Fibroblast of the conjunctiva (primary cell): ENCODE measurements around the gene GNG4.
A peak's percentile ranks its signal among the peaks of the same experiment; 100 is the strongest.

ENCODE experiments used
- DNase-seq: peaks from one replicate; pipeline ENCODE4 v3.0.0-alpha.2; 2010; ENCODE audit warnings: low read depth

GNG4 gene

GRCh38 chr1:235533476-235534168, 116.0 kb downstream of the GNG4 start:
- DNase-seq, result no peak

DNA sequence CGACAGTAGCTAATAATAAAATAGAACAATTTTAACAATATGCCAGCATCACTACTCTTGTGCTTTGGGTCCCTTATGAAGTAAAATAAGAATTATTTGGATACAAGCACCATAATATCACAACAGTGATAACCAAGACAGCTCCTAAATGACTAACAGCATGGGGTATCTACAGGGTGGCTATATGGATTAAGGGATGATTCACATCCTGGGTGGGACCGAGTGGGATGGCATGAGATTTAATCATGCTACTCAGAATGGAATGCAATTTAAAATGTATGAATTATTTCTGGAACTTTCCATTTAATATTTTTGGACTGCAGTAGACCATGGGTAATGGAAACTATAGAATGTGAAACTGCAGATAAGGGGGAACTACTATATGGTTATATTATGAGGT, 117.2 kb downstream of the GNG4 start:
- DNase-seq, result peak; percentile 29

- DNase-seq, result no peak
Measured at GRCh38 chr1:235527196-235527814, 122.3 kb downstream of the GNG4 start.

DNA sequence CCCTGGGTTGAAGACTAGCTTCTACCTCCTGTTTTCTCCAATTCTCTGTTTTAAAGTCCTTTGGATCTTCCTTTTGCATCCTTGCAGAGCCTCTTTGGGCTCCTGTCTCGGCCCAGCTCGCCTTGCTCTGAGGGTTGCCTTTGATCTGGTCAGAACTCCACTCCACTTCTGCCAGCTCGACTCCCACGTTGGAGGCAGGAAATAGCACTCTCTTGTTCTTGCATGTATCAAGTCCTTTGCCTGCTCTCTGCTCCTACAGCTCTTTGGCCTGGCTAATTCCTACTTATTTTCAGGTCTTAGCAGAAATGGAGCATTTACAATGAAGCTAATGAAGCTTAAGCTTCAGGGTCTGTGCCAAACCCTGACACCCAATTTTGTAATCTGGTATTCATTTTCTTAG, 124.3 kb downstream of the GNG4 start:
- no peak for DNase-seq

- DNase-seq, result no peak
Measured at GRCh38 chr1:235516862-235517446, 132.6 kb downstream of the GNG4 start.

DNA sequence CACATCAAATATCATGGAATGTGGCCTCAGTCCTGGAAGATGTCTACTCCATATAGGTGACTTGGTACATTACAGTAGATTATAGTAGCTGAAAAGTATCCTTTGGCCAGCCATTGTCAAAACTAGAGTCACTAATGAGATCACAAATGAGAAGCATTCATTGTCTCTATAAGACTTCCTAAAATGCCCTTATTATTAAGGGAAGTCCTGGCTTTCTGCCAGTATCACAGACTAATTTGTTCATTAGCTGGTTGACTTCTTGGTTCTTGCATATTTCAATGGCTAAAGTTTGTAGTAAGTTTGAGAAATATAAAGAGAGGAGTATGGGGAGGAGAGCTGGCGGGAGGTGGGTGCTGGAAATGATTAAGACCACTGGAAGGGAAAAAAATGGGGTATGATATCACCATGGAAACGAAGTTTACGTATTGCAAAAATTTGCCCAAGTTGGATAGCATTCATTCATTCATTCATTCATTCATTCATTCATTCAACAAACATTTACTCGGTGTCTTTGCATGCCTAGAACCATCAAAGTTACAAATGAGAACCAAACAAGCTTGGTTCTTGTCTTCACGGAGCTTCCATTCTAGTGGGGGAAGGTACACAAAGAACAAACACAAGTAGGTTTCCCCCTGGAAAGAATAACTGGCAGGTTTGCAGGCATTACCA, 133.6 kb downstream of the GNG4 start:
- no peak for DNase-seq

DNA sequence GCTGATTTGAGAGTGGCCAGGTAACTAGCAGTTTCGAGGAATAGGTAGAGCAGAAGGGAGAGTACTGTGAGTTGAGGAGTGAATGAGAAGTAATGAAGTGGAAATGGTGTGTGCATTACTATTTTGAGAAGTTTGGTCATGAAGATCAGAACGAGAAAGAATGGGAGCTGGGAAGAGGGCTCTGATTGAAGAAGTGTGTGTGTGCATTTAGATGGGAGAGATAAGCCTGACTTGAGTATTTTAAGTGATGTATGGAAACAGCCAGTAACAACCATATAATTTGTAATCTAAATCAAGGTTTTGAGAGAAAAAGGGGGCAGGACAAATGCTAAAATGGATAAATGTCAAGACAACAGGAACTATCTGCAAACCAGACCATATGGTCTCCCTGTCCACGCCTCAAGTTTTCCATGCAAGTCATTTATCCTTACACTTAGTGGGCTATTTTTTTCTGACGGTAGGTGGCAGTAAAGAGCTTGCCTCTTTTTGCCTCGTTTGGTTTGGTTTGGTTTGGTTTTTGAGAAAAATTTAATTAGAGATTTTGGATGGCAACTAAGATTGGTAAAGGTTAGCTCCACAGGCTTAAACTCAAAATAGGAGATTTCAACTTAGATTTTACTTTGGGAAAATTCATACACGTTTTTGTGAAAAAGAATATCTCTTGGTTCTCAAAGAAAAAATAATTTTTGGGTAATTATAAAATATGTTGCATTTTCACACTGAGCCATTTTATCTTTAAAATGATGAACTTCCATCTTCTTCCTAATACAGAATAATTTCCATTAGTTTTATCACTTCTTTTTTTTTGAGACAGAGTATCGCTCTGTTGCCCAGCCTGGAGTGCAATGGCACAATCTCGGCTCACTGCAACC, 135.9 kb downstream of the GNG4 start:
- peak; percentile 66 for DNase-seq

DNA sequence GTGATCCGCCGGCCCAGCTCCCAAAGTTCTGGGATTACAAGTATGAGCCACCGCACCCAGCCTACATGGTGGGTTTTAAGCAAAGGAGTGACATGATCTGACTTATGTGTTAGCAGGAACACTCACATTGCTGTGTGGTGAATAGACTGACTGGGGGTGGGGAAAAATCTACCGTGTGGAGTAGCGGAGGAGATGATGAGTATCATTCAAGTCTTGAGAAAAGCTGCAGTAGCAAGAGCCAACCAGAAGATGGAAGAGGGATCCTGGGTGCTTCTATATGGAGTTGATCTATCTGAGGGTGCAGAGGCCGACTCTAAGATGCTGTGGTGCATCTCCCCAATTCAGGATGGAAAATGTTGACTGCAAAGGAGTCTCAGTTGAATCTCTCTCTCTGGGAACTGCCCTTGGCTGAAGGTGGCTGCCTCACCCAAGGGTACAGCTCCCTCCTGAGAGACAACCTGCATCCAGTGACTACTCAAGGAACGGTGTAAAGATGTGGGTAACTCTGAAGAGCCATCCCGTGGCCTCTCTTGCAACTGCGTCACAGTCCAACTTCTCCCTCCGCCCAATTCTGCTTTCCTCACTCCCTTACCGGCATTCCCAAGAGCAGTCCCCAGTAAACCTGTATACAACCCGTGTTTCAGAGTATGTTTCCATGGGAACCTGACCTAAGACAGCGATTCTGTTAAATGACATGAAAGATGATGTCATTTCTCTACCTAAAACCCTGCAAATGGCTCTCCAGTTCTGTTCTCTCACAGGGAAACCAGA, 137.9 kb downstream of the GNG4 start:
- no peak for DNase-seq

GRCh38 chr1:235510823-235511222, 138.8 kb downstream of the GNG4 start:
- DNase-seq, result no peak

- DNase-seq, result no peak
Measured at GRCh38 chr1:235507623-235508022, 142.0 kb downstream of the GNG4 start.

- peak; percentile 99 for DNase-seq
Measured at GRCh38 chr1:235504494-235505222, 144.9 kb downstream of the GNG4 start.

- DNase-seq, result no peak
Measured at GRCh38 chr1:235504122-235504493, 145.5 kb downstream of the GNG4 start, which contains the start of gene B3GALNT2. TSS of gene B3GALNT2 (minus strand) at chr1:235504452. CDS start at chr1:235504252, 200 bp downstream.

- DNase-seq, result no peak
Measured at GRCh38 chr1:235503403-235504121, 146.0 kb downstream of the GNG4 start.

- DNase-seq, result no peak
Measured at GRCh38 chr1:235502601-235503402, 146.8 kb downstream of the GNG4 start.

DNA sequence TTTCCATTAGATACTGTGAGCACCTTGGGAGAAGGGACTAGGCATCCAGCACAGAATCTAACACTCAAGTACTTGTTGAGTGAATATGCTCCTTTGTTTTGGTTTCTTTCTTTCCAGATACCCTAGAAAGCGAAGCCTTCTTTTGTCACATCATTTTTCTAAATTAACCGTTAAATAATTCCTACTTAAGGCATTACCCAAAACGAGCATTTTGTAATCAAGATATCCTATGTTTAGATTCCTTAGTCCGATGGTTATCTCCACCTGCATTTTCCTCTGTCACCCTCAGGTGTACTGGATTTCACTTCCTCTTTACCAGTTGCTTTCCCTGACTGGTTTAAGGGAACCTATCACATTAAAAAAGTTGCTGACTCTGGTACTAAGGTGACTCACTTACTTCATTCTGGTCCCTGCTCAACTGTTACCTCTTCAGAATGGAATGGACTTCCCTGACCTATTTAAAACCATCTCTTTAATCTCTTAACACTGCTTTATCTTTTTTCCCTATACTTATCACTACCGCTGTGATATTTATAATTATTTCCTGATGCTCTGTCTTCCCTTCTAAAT, 148.5 kb downstream of the GNG4 start:
- DNase-seq, result no peak
